Measurements from ENCODE around the gene TANC2.
A peak's percentile ranks its signal among the peaks of the same experiment; 100 is the strongest.

Gene TANC2

DNA sequence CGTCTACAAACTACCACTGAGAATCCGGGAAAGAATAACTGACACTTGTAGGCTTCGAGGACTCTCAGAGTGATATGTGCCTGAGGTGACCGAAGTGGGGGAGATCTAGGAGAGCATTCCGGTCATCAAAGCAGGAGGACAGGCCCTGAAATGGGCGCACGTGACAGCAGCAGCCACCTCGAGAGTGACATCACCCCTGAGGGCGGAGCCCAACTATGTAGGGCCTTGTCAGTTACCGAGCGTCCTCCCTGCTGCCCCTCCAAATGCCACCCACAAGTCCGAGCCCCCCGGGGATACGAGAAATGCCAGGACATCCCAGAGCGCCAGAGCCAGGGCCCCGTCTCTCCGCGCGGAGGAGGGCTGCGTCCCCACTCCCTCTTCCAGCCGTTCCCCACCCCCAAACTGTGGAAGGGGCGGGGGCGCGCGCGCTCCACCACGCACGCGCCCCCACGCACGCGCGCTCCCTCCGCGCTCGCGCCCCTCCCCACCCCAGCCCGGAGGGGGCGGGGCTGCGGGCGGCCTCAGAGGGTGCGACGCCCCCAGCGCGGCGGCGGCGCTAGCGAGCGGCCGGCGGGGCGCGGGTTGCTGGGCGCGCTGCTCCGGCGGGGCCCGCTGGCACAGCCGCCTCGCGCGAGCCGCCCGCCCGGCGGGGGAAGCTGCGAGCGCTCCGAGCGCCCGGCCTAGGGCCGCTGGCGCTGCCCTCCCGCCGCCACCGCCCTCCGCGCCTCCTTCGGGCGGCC, at the start of gene TANC2:
TSS of gene TANC2 (plus strand) at position 550 of the 740 bp plus-strand sequence. CDS start 43,325 bp downstream, outside the sequence.
- peaks cover 36% of the 10 kb centered on the region for H3K27me3 Mint-ChIP-seq
- DNase-seq: peak; percentile 82

DNA sequence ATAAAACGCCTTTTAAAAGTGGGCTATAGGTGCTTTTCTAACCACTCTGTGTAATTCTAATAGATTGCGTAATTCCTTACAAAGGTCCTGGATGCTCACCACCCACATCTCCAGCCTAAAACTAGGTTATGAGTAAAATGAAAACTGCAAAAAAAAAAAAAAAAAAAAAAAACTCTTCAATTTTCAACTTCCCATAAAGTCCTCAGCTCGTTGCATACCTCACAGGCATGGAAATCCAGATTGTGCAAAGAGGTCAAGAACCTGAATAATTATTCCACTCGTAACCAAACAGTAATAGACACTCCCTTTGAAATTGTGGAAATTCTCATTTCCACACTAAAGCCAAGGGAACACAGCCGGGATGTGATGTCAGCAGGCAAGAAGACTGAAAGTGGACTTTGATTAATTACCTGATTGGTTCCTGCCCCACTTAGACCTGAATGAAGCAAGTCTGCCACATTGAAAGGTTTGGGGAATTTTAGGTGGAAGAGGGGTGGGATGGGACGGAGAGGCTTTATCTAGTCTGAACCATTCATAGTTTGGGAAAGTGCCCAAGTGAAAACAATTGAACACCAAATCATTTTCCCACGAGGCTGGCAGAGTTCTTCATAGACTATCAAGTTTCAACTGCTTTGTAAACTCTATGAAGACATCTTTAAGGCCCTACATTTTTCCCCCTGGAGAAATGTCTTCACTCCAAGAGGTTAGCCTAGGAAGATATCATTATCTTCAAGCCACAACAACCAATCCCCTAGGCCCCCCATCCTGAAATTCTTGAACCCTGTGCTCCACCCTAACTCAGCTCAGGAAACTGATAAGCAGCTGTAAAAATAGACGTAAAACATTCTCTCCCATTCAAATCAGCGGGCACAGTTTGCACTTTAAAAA, 49.1 kb upstream of the TANC2 start:
- Mint-ChIP-seq H3K4me3 (no peak overlapping the region), H3K27ac (no peak overlapping the region), H3K4me1 (ENCODE audit: low read depth) (no peaks in the 10 kb centered on the region), H3K27me3 (peaks cover 40% of the 10 kb centered on the region), H3K36me3 (ENCODE audit: low read depth) (no peaks in the 10 kb centered on the region), H3K9me3 (no peaks in the 10 kb centered on the region)
- no peak for DNase-seq

More for the DNA sequence above, at the start of gene TANC2:
- no peaks in the 10 kb centered on the region for H3K9me3 Mint-ChIP-seq
- H3K4me1 Mint-ChIP-seq (ENCODE audit: low read depth): peaks cover 29% of the 10 kb centered on the region
- H3K36me3 Mint-ChIP-seq (ENCODE audit: low read depth): no peaks in the 10 kb centered on the region
- peak within 1 kb of the TSS; percentile 94 for H3K27ac Mint-ChIP-seq
- H3K4me3 Mint-ChIP-seq: peak within 1 kb of the TSS; percentile 84

- Mint-ChIP-seq H3K27me3 (peaks cover 29% of the 10 kb centered on the region), H3K9me3 (no peaks in the 10 kb centered on the region), H3K4me1 (ENCODE audit: low read depth) (no peaks in the 10 kb centered on the region), H3K4me3 (no peak overlapping the region), H3K27ac (no peak overlapping the region), H3K36me3 (ENCODE audit: low read depth) (no peaks in the 10 kb centered on the region)
- DNase-seq: no peak
Observed at GRCh38 chr17:62919388-62919787, 46.6 kb upstream of the TANC2 start.

DNA sequence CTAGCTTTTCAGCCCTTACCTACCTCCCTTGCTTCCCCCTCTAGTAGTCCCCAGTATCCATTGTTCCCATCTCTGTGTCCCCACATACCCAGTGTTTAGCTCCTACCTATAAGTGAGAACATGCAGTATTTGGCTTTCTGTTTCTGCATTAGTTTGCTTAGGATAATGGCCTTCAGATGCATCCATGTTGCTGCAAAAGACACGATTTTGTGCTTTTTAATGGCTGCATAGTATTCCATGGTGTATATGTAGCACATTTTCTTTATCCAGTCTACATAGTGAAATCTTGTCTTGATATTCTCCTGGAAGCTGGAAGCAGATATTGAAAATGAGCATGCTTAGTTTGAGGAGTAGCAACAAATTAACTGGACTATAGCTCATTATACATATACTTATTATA, 45.7 kb upstream of the TANC2 start:
- no peaks in the 10 kb centered on the region for H3K36me3 Mint-ChIP-seq (ENCODE audit: low read depth)
- H3K27ac Mint-ChIP-seq: no peak overlapping the region
- no peaks in the 10 kb centered on the region for H3K9me3 Mint-ChIP-seq
- H3K4me3 Mint-ChIP-seq: no peak overlapping the region
- no peak for DNase-seq
- H3K27me3 Mint-ChIP-seq: peaks cover 24% of the 10 kb centered on the region
- H3K4me1 Mint-ChIP-seq (ENCODE audit: low read depth): no peaks in the 10 kb centered on the region

GRCh38 chr17:62921817-62922216, 44.2 kb upstream of the TANC2 start:
- DNase-seq: no peak
- Mint-ChIP-seq H3K27me3 (peaks cover 26% of the 10 kb centered on the region), H3K4me1 (ENCODE audit: low read depth) (no peaks in the 10 kb centered on the region), H3K27ac (no peak overlapping the region), H3K4me3 (no peak overlapping the region), H3K36me3 (ENCODE audit: low read depth) (no peaks in the 10 kb centered on the region), H3K9me3 (no peaks in the 10 kb centered on the region)

DNA sequence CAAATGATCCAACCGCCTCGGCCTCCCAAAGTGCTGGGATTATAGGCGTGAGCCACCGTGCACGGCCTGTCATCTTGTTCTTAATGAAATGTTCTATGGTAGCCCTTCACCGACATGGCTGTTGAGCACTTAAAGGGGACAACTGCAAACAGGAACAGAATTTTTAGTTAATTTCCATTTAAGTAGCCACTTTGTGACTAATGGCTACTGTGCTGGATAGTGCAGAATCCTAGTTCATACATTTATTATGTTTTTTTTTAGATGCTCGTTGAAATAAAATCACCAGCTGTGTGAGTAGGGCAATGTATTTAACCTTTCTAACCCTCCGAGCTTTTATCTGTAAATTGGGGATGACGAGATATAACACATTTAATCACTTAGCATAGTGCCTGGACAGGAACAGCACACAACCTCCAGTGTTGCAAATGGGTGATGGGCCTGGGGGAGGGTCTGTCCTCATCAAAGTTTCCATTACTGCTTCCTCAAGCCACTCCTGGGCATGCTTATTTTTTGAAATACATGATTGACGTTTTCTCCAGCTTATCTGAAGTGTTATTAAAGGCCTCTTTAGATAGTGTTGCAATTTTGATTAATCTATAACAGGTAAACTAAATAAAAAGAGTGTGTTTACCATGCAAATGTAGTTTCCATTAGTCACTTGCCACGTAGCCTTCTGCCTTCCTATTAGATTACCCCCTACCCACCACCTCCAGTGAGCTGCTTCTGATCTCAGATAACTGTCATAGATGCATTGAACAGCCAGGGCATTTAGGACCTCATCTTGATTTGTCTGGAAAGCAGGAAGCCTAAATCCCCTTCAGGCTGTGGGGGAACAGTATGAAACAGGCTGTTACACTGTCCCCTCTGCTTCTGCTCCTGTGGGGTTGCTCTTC, 42.5 kb upstream of the TANC2 start:
- Mint-ChIP-seq H3K9me3 (no peaks in the 10 kb centered on the region), H3K27me3 (peaks cover 29% of the 10 kb centered on the region), H3K4me1 (ENCODE audit: low read depth) (no peaks in the 10 kb centered on the region), H3K4me3 (no peak overlapping the region), H3K27ac (no peak overlapping the region), H3K36me3 (ENCODE audit: low read depth) (no peaks in the 10 kb centered on the region)
- no peak for DNase-seq

DNA sequence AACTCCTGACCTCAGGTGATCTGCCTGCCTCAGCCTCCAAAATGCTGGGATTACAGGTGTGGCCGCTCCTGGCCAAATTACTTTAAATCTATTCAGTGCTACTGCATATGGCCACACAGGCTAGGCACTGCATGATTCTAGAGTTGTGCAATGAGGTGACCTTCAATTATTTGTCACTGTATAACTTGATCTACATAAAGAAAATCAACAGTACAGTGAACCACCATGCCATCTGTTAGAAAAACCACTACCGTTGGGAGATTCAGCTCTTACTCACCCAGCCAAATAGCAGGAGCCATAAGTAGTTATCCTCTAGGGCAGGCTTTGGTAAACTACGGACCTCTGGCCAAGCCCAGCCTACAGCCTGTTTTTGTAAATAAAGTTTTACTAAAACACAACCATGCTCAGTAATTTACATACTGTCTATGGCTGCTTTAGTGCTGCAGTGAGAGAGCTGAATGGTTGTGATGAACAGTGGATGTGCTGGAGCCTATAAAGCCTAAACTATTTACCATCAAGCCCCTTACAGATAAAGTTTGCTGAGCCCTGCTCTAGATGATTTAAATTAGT, 40.7 kb upstream of the TANC2 start:
- peaks cover 22% of the 10 kb centered on the region for H3K27me3 Mint-ChIP-seq
- no peaks in the 10 kb centered on the region for H3K36me3 Mint-ChIP-seq (ENCODE audit: low read depth)
- H3K27ac Mint-ChIP-seq: no peak overlapping the region
- DNase-seq: no peak
- no peaks in the 10 kb centered on the region for H3K9me3 Mint-ChIP-seq
- H3K4me1 Mint-ChIP-seq (ENCODE audit: low read depth): no peaks in the 10 kb centered on the region
- no peak overlapping the region for H3K4me3 Mint-ChIP-seq

- H3K4me1 Mint-ChIP-seq (ENCODE audit: low read depth): no peaks in the 10 kb centered on the region
- H3K36me3 Mint-ChIP-seq (ENCODE audit: low read depth): no peaks in the 10 kb centered on the region
Observed at GRCh38 chr17:62927083-62927482, 39.0 kb upstream of the TANC2 start.

DNA sequence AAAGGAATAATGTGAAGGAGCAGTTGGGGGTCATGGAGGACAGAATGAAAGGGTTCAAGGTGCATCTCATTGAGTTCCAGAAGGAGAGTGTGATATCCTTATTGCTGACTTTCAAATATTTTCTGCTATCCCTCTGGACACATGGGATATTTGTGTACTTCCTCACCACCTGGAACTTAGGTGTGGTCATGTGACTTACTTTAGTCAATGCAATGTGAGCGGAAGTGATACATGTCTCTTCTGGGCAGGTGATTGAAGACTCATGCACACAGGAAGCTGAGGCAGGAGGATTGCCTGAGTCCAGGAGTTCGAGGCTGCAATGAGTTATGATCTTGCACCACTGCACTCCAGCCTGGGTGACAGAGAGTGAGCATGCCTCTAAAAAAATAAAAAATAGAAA, 36.7 kb upstream of the TANC2 start:
- H3K27ac Mint-ChIP-seq: no peak overlapping the region
- H3K4me3 Mint-ChIP-seq: no peak overlapping the region
- no peak for DNase-seq
- H3K36me3 Mint-ChIP-seq (ENCODE audit: low read depth): no peaks in the 10 kb centered on the region
- H3K27me3 Mint-ChIP-seq: peaks cover 49% of the 10 kb centered on the region
- H3K4me1 Mint-ChIP-seq (ENCODE audit: low read depth): no peaks in the 10 kb centered on the region
- no peaks in the 10 kb centered on the region for H3K9me3 Mint-ChIP-seq

More at GRCh38 chr17:62927083-62927482, 39.0 kb upstream of the TANC2 start:
- H3K27me3 Mint-ChIP-seq: peaks cover 32% of the 10 kb centered on the region
- H3K4me3 Mint-ChIP-seq: no peak overlapping the region
- H3K27ac Mint-ChIP-seq: no peak overlapping the region
- no peaks in the 10 kb centered on the region for H3K9me3 Mint-ChIP-seq
- no peak for DNase-seq

GRCh38 chr17:62931101-62931500, 34.9 kb upstream of the TANC2 start:
- H3K4me1 Mint-ChIP-seq (ENCODE audit: low read depth): no peaks in the 10 kb centered on the region
- H3K27me3 Mint-ChIP-seq: peaks cover 58% of the 10 kb centered on the region
- no peak overlapping the region for H3K27ac Mint-ChIP-seq
- DNase-seq: no peak
- no peaks in the 10 kb centered on the region for H3K9me3 Mint-ChIP-seq
- H3K4me3 Mint-ChIP-seq: no peak overlapping the region
- no peaks in the 10 kb centered on the region for H3K36me3 Mint-ChIP-seq (ENCODE audit: low read depth)

DNA sequence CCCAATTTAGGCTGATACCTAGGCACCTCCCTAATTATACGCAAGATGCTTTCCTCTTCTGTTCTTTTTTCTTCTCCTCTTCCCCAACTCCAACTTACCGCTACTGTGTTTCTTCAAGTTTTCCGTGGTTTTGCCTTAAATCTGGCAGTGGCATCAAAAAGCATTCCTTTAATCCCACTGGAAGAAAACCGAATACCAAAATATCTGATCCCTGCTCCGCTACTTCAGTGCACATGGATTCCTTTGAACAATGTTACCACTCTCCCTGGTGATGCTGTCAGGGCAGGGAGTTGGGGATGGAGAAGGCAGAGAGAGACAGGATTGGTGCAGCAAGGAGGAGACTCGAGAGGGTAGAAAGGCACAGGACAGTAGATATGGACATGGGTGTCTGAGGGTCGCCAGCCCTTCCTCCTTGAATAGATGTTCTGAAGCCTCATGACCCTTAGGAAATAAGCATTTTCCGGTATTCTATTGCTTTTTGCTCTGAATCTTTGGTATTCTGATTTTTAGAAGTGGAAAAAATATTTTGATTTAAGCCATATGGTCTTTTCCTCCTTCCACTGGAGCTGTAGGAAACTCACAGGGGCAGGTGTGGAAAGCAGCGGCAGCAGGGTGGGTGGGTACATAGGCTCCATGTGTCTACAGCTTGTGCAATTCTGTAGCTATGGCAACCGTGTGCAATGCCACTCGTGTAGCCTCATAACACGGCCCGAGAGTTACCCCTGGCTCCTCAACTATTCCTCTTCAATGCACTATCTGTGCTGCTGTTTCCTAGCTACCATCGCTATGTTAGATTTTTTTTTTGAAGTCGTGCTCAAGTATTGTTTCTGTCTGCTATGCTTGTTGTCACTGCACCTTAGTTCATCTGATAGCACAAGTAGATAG, 32.3 kb upstream of the TANC2 start:
- no peaks in the 10 kb centered on the region for H3K36me3 Mint-ChIP-seq (ENCODE audit: low read depth)
- no peaks in the 10 kb centered on the region for H3K4me1 Mint-ChIP-seq (ENCODE audit: low read depth)
- no peak overlapping the region for H3K4me3 Mint-ChIP-seq
- no peaks in the 10 kb centered on the region for H3K9me3 Mint-ChIP-seq
- peaks cover 59% of the 10 kb centered on the region for H3K27me3 Mint-ChIP-seq
- DNase-seq: no peak
- H3K27ac Mint-ChIP-seq: no peak overlapping the region

DNA sequence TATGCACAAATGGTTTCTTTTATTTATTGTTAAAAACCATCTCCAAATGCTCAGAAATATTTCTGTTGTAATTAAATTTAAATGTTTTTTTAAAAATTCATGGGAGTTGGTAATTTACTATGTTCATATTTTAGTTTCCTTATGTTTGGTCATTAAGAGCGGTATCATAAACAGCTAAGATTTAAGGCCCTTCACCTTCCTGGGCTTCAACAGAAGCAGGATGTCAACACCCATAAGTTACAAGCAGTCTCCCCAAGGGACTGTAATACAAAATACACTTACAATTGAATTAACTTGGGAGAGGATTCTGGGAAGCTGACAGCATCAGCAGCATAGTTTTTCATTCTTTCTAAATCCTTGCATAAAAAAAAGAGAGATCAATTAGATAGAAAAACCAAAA, 30.9 kb upstream of the TANC2 start:
- Mint-ChIP-seq H3K36me3 (ENCODE audit: low read depth) (no peaks in the 10 kb centered on the region), H3K4me1 (ENCODE audit: low read depth) (no peaks in the 10 kb centered on the region), H3K27ac (no peak overlapping the region), H3K27me3 (peaks cover 65% of the 10 kb centered on the region), H3K4me3 (no peak overlapping the region), H3K9me3 (peaks cover 5% of the 10 kb centered on the region)
- no peak for DNase-seq

GRCh38 chr17:62935523-62935922, 30.5 kb upstream of the TANC2 start:
- Mint-ChIP-seq H3K27me3 (peaks cover 63% of the 10 kb centered on the region), H3K27ac (no peak overlapping the region), H3K36me3 (ENCODE audit: low read depth) (no peaks in the 10 kb centered on the region), H3K4me3 (no peak overlapping the region), H3K9me3 (peaks cover 5% of the 10 kb centered on the region), H3K4me1 (ENCODE audit: low read depth) (no peaks in the 10 kb centered on the region)
- DNase-seq: no peak
